SH-SY5Y (cell line): ENCODE measurements around the gene S100A5.

Source experiments
- GATA2 ChIP-seq: IDR thresholded peaks from 2 replicates; pipeline ENCODE4 v1.6.1; 2011; ENCODE audit warnings: mild to moderate bottlenecking, low read depth, low read length
- GATA3 ChIP-seq: IDR thresholded peaks from 2 replicates; pipeline ENCODE4 v1.6.1; 2011; ENCODE audit warnings: low read depth, mild to moderate bottlenecking, low read length, moderate library complexity

S100A5 gene

GRCh38 chr1:153568367-153569099 lies 27.8 kb upstream of the S100A5 start:
- TF ChIP-seq GATA3 (no peak), GATA2 (no peak)

GRCh38 chr1:153567621-153568366 lies 27.1 kb upstream of the S100A5 start:
- TF ChIP-seq GATA2, result no peak
- no peak for TF ChIP-seq GATA3

- TF ChIP-seq GATA3, result no peak
- no peak for TF ChIP-seq GATA2
These were observed 26.0 kb upstream of the S100A5 start for GRCh38 chr1:153566414-153567371.

- TF ChIP-seq GATA3, result no peak
- no peak for TF ChIP-seq GATA2
These were observed 25.0 kb upstream of the S100A5 start, which contains the start of gene S100A2 for GRCh38 chr1:153565529-153566374. Gene S100A2, minus strand, starts transcription at chr1:153565844. Its CDS starts 1,967 bp downstream, at chr1:153563877.

- TF ChIP-seq GATA3 (no peak), GATA2 (no peak)
These were observed 23.3 kb upstream of the S100A5 start for GRCh38 chr1:153563991-153564390.

GRCh38 chr1:153563483-153563901 lies 22.8 kb upstream of the S100A5 start:
- TF ChIP-seq GATA3, result no peak
- TF ChIP-seq GATA2, result no peak

- TF ChIP-seq GATA3 (no peak), GATA2 (no peak)
These were observed 20.8 kb upstream of the S100A5 start for GRCh38 chr1:153561466-153561985.

GRCh38 chr1:153560771-153561465 lies 20.2 kb upstream of the S100A5 start:
- TF ChIP-seq GATA2, result no peak
- no peak for TF ChIP-seq GATA3

GRCh38 chr1:153560241-153560640 lies 19.5 kb upstream of the S100A5 start:
- no peak for TF ChIP-seq GATA2
- TF ChIP-seq GATA3, result no peak

- TF ChIP-seq GATA3, result no peak
These were observed 17.1 kb upstream of the S100A5 start for GRCh38 chr1:153557877-153558276.

GRCh38 chr1:153556348-153556747 lies 15.6 kb upstream of the S100A5 start:
- no peak for TF ChIP-seq GATA3
- no peak for TF ChIP-seq GATA2

- TF ChIP-seq GATA2 (no peak), GATA3 (no peak)
These were observed 13.3 kb upstream of the S100A5 start for GRCh38 chr1:153553830-153554541.

GRCh38 chr1:153553096-153553495 lies 12.4 kb upstream of the S100A5 start:
- TF ChIP-seq GATA2 (no peak), GATA3 (no peak)
